Measurements from ENCODE around the gene ARFGAP1.

ARFGAP1 gene

DNA sequence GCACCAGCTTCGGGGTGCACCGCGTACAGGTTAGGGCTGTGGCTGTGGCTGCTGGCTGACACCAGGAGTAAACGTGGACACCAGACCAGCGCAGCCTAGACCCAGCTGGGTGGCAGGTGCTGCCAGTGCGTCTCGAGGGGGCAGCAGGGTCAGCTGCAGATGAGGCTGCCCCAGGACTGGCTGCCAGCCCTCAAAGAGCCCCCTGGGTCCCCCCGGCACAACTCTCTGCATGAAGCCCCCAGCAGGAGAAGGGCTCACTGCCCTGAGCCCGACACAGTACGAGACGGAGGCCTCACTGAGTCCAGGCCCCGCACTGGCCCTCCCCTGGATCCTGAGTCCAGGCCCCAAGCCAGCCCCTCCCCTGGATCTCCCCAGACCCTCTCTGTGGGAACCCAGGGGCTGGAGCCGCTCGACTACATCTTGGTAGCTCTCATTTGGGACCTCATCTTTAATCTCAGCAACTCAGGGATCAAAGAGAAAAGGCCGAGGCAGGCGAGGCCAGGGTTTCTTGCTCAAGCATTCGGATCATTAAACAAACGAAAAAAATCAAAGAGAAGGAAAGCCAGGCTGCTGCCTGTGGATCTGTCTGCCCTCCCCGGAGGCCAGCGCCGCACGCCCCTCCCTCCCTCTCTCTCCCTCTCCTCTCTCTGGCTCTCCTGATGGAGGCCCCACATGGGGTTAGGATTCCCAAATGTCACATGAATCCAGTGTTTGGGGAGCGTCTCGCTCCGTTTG lies 11.4 kb upstream of the ARFGAP1 start:
- DNase-seq (ENCODE audit: low spot score), result no peak

DNA sequence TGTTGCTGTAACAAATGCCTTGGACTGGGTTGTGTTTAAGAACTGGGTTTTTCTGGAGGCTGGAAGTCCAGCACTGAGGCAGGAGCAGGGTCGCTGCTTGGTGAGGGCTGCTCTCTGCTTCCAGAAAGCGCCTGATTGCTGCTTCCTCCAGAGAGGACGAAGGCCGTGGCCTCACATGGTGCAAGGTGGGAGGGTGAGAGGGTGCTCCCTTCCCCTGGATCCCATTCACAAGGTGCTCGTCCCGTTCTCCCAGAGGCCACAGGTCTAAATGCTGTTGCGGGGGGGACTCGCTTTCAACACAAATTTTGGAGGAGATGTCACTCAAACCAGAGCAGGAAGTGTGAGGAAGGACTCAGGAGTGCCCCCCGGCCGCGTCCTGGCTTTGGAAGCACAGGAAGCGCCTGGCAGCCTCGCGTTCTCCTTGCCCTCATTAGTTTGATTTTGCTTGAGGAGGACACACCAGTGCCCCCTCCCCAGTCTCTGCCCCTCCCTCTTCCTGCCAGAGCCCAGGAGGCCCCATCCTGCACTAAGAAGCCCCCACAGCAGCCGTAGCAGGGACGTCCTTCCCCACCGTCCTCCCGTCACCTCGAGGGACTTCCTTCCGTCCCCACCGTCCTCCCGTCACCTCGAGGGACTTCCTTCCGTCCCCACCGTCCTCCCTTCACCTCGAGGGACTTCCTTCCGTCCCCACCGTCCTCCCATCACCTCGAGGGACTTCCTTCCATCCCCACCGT lies 10.7 kb upstream of the ARFGAP1 start:
- no peak for DNase-seq (ENCODE audit: low spot score)

DNA sequence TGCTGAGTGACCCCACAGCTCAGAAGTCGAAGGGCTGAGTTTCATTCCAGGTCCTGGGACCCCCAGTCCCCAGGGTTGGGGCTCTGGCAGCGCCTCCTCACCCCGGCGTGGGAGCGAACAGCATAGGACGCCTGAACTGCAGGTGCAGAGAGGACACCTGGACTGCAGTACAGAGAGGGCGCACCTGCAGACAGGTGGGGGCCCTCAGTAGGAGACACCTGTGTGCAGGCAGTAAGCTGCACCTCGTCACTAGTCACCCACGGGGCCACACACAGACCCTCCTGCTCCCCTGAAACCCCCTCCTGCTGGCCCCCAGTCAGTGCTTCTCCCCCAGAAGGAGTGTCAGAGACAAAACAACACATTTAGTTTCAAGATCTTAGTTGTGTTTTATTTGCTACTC lies 9.8 kb upstream of the ARFGAP1 start:
- no peak for DNase-seq (ENCODE audit: low spot score)

DNA sequence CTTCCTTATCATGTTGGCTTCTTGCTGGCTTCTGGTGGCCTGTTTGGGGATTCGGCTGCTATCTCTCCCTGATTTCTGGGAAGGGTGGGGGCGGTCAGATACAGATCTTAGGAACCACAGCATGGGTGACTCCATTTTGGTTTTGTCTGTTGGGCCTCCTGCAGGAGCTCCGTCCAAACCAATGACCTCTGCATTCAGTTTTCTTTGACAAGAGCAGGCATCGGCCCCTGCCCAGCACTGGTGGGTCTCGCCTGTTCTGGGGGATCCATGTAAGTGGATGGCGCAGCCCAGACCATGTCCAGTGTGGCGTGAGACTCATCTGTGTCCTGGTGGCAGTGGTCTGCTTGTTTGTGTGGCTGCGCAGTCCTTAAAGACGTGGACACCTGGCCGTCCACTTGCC lies 8.6 kb upstream of the ARFGAP1 start:
- DNase-seq (ENCODE audit: low spot score), result no peak

DNA sequence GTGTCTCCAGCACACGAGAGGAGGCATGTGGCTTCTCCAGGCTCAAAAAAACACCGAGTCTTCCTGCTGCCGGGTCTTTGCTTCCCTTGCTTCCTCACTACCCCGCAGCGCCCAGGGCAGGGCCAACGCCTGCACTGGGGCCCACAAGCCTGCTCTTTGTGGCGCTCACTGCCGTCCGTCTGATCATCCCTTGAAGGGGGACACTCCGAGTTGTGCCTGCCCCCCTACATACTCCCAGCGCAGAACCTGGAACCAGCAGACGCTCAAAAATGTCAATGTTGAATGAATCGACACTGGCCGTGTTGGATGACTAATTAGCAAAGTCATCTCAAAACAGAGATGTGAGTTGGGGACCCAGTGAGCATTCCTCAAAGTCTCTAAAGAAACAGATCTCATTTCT lies 8.1 kb upstream of the ARFGAP1 start:
- no peak for DNase-seq (ENCODE audit: low spot score)

DNA sequence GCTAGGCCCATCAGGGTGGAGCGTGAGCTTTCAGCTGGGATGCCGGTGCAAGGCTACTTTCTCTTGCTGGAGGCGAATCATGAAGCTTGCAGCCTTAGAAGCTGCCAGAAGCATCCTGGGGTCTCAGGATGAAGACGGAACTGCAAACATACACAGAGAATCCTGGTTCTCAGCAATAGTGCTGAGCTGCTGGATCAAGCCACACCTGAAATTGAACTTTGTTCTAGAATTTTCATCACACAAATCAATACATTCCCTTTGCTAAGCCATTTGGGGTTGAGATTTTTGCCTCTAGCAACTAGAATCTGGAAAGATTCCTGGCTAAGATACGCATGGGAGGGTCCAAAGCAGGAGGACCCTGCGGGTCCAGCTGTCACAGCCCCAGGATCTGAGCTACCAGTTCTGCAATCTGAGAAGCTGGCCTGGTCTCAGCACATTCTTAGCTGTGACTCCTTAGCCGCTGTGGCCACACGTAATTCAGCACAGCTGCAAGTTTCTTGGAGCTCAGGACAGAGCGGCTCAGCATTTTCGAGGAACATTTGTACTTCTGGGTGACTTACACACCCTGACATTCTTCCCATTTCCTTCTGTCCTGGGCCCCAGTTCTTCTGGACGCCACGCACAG lies 6.6 kb upstream of the ARFGAP1 start:
- DNase-seq (ENCODE audit: low spot score), result no peak

DNA sequence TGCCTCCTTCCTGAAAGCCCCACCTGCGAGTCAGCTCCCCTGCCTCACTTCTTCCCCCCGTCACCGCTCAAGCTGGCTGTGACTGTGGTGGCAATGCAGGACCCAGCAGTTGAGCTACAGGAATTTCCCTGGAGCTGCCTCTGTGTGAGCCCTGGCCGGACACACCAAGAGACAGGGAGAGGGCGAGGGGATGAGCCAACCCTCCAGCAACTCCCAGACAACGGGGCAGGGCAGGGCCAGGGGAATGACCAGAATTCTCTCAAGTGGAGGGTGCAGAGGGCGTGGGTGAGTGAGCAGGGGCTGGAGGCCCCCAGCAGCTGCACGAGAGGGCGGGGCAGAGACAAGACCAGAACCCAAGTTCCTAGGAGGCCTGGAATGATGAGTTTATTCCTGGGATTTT lies 4.9 kb upstream of the ARFGAP1 start:
- no peak for DNase-seq (ENCODE audit: low spot score)

DNA sequence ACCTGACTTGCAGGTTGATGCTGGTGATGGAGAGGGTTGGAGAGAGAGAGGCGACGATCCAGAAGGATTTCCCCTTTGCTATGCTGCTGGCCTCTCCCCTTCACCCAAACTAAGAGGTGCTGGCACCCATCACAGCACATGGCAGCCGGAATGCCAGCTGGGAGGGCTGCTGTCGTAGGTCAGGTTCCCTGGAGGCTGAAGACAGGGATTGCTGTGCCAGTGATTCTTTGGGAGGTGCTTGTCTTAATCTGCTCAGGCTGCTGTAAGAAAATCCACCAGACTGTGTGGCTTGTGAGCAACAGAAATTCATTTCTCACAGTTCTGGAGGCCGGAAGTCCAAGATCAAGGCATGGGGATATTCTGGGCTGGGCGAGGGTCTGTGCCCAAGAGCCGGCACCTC lies 4.4 kb upstream of the ARFGAP1 start:
- DNase-seq (ENCODE audit: low spot score), result no peak

DNA sequence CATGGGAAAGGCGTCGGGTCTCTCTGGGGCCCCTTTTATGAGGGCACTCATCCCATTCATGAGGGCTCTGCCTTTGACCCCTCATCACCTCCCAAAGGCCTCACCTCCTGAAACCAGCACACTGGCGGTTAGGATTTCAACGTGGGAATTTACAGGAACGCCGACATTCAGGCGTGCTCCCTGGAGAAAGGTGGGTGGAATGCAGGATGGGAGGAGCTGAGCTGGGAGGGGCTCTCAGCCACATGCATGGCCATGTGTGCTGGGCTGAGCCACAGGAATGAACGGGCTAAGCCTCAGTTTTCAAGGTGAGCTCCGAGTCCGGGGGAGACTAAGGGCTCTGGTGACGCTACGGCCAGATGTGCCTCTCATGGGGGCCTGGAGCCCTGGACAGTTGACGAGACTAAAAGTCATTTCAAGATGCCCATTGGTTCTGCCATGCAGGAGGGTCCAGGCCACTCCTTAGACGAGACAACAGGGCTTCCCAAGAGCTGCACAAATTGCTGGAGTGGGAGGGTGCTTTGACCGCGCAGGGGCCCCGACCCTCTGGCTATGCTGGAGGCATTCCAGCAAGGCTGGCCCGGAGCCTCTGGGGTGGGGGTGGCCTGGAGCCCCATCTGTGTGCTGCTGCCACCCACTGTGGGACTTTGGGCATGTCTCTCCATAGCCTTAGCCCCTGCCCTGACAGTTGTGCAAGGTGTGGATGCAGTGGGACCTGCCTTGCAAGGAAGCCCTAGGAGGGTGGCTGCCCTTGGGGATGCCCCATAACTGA lies 3.8 kb upstream of the ARFGAP1 start:
- DNase-seq (ENCODE audit: low spot score), result no peak

DNA sequence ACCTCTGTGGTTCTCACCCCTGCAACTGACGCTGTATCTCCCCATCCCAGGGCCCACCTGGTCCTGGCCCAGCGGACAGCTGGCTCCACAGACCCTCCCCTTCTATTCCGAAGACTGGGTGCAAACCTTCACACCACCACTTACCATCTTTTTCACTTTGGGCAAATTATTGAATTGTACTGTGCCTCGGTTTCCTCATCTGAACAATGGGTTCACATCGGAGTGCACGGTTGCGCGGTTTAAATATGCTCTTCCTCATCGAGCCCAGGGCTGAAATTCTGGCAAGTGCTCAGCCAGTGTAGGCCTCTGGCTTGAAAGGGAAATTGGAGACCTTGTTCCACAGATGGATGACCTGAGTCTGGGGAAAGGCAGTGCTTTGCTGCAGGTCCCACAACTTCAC lies 2.9 kb upstream of the ARFGAP1 start:
- no peak for DNase-seq (ENCODE audit: low spot score)

DNA sequence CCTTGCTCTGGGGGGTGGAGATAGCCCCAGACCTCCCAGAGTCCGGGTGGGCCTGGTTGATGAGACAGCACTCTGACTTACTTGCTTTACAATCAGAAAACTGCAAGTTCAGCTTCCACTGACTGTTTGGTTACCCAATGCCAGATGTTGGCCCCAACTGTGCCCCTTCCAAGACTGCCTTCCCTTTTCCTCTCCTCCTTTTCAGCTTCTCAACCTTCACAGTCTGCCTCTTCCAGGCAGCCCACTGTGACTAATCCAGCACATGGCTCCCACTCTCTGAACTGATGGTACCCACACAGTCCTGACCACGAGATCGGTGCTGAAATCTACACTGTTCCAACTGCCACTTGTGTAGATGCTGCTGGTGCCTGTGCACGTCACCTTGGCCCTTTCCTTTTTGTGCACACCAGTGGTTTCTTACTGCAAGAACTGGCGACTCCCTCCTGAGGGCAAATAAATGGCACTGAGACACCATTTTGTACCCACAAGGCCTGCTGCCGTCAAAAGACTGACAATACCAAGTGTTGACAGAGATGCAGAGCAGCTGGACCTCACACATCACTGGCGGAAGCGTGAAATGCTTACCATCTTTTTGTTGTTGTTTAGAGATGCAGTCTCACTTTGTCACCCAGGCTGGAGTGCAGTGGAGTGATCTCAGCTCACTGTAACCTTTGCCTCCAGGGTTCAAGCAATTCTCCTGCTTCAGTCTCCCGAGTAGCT lies 1.8 kb upstream of the ARFGAP1 start:
- DNase-seq (ENCODE audit: low spot score), result no peak

DNA sequence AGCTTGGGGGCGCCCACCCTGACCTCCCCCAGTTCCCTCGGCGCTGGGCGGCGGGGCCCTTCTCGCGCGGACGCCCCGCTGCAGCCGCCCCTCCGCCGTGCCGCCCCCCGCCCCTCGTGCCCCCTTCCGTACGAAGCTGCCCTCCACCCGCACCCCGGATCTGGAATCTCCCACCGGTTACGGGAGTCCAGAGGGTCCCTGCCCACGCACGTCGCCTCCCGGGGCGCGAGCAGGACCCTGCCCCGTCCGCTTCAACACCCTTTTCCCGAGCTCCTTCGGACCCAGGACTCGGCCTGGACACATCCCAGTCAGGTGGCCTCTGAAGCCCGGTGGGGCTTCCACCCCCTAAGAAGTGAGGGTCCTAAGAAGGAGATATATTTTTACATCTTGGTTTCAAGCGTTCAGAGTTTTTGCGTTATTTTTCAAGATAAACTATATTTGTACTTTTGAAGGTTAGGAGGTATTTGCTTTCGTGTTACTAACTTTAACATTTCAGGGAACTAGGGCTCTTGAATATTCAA lies 506 bp downstream of the ARFGAP1 start:
- no peak for DNase-seq (ENCODE audit: low spot score)

DNA sequence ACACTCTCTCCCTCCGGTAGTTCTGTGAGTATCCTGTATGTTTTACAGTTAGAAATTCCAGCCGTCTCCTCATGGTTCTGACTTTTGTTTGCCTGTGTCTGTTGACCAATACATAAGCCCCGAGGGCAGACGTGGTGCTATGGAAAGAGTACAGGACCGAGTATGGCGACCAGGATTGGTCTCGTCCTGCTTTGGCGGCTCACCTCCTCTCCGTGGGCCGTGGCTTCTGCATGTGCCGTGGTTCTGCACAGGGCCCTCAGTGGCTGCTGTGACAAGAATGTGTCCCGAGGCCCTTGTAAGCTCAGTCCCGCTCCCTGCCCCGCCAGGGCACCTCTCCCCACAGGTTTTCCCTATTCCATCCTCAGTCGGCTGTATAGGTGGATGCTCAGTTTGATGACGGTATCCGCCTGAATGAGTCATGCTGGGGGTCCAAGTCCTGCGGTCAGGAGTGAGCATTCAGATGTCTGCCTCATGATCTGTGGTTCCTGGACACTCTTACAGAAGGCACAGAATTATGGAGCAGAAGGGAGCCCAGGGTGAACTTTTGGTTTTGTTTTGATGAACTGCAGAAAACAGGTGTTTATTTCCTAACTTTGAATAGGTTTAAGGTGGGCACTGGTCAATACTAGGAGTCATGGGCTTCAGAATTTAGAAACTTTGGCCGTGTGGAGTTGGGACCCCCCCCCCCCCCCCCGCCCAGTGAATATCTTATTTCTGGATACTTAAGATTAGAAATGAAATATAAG lies 1.2 kb downstream of the ARFGAP1 start:
- no peak for DNase-seq (ENCODE audit: low spot score)

DNA sequence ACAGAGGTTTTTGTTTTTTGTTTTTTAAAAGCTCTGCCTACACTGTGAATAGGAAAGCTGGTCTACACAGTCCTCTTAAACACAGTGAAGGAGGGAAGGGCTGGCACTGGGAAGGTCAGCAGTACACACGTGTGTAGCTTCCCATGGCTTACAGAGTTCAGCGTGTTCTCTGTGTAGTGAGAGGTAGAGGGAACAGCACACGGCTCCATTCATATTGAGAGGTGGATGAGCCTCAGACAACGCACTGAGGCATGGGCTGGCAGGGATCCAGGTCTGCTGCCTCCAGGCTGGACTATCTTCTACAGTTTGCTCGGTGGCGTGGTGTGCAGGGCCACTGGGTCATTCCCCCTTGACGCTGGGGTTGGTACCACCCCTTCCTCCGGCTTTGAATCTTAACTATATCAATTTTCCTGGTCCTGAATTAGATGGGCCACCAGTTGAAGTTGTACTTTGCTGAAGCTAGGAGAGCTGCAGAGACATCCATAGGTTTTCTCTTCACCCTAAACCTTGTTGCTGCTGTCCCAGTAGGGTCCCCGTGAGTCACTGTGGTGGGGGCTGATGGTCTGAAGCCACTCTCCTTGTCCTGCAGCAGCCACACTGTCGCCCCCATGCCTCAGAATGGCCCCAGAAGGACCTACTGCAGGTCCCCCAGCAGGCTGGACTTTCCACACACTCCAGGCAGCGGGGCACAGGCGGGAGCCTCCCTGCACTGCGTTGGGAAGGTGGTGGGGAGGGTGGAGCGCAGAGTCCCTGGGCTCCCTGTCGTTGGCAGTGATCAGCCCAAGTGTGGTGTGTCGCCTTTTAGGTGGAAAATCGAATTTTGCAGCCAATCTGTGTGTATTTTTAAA lies 2.0 kb downstream of the ARFGAP1 start:
- no peak for DNase-seq (ENCODE audit: low spot score)

DNA sequence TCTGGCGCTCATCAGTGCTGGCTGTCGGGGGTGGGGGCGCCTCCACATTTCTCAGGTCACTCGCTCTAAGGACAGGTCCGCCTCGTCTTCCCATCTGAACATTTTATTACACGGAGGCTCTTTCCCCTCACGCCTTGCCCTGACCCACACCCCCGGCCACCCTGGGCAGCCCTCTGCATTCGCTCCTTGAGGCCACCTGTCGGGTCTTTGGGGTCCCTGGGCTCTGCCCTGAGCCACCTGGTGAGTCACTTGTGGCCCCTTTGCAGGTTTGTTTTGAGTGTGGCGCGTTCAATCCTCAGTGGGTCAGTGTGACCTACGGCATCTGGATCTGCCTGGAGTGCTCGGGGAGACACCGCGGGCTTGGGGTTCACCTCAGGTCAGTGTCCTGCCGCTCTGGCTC lies 3.2 kb downstream of the ARFGAP1 start:
- no peak for DNase-seq (ENCODE audit: low spot score)

DNA sequence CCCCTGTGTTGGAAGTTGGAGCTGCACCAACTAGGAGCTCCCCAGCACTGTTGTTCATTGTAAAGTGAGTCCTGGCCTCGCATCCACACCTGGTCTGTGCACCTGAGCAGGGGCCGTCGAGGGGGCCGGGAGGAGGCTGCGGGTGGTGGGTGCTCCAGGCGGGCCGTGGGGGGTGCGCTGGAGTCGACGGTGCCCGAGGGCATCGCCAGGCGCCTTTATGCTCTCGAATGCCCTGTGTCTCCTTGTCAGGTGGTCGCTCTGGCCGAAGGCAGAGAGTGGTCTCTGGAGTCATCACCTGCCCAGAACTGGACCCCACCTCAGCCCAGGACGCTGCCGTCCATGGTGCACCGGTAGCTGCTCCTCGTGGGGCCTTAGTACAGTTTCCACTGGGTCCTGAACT lies 4.3 kb downstream of the ARFGAP1 start:
- no peak for DNase-seq (ENCODE audit: low spot score)

DNA sequence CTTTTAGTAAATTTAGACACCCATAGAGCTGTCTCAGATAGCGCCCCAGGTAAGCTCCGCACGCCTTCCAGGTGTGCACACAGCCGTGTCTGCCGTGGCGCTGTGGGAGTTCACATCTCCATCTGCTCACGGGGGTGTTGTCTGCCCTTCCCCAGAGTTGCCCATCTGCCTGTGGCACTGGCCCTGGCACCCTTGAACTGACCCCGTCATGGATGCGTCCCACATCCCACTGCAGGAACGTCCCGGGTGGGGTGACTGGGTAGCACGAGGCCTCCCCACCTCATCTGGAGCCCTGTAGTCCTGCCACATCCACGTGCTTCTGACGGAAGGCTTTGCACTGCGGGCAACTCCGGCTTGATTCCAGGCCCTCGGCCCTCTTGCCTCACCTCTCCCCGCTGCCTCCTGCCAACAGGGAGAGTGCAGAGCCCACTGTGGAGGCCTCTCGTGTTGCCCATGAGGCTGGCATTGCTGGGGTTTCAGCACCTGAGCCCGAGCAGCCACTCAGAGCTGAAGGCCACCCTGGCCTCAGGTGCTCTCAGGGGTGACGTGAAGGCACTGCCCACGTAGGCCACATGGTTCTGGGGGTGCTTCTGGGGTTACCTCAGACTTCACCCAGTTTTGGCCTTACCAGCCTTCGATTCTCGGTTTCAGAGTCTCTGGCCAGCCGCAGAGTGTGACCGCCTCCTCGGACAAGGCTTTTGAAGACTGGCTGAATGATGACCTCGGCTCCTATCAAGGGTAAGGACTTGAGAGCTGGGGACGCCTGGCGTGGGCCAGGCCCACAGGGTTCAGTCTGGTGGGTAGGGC lies 5.1 kb downstream of the ARFGAP1 start:
- DNase-seq (ENCODE audit: low spot score), result no peak

DNA sequence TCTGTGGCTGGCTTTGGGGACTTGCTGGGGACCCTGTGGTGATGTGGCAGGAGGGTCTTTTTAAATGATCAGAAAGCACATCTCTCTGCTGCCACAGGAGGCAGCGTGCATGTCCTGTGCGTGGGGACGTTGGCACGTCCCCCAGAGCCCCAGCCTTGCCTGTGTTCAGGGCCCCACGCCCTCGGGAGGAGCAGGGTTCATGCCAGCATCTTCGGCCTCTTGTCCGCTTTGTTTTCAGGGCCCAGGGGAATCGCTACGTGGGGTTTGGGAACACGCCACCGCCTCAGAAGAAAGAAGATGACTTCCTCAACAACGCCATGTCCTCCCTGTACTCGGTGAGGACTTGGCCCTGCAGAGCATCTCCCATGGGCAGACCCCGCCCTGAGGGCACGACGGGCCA lies 6.0 kb downstream of the ARFGAP1 start:
- DNase-seq (ENCODE audit: low spot score), result no peak

DNA sequence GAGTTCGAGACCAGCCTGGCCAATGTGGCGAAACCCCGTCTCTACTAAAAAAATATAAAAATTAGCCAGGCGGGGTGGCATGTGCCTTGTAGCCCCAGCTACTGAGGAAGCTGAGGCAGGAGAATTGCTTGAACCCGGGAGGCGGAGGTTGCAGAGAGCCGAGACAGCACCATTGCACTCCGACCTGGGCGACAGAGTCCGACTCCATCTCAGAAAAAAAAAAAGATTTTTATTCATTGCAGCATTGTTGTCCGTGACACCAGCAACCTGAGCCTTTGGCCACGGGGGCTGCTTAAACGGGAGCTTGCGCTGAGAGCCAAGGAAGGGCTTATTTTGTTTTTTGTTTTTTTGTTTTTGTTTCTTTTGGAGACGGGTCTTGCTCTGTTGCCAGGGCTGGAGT lies 7.3 kb downstream of the ARFGAP1 start:
- DNase-seq (ENCODE audit: low spot score), result no peak
